Activated CD4-positive, alpha-beta memory T cell treated with anti-CD3 and anti-CD28 coated beads for 36 hours (primary cell): ENCODE measurements around the gene TGFBR2. TPM values are rescaled to one million over a fixed set of nuclear protein-coding genes. Genes with fewer than 3 reads are reported as not detected.

Source experiments
- CTCF ChIA-PET: fragments of 350-600 bp; sonication (Branson Sonifier 250); formaldehyde crosslinking; loops from one replicate; lab custom pipeline; 2021; ENCODE audit warnings: antibody characterized with exemption, inconsistent platforms; lab: Charles Lee
- POLR2A ChIA-PET: fragments of 350-600 bp; sonication (Branson Sonifier 250); formaldehyde crosslinking; loops from one replicate; lab custom pipeline; 2021; ENCODE audit warnings: antibody characterized with exemption; lab: Charles Lee
- DNase-seq: peaks from one replicate; pipeline ENCODE4 v3.0.0-alpha.2; 2020
- H3K27ac Mint-ChIP-seq: one replicate; pipeline ENCODE4 v1.8.0; 2021; ENCODE audit warnings: mixed read lengths
- H3K27me3 Mint-ChIP-seq: one replicate; pipeline ENCODE4 v1.8.0; 2021; ENCODE audit warnings: mixed read lengths
- H3K36me3 Mint-ChIP-seq: one replicate; pipeline ENCODE4 v1.8.0; 2021; ENCODE audit warnings: mixed read lengths
- H3K4me1 Mint-ChIP-seq: one replicate; pipeline ENCODE4 v1.8.0; 2021; ENCODE audit warnings: low read depth, mixed read lengths
- H3K4me3 Mint-ChIP-seq: one replicate; pipeline ENCODE4 v1.8.0; 2021; ENCODE audit warnings: mild to moderate bottlenecking, mixed read lengths
- H3K9me3 Mint-ChIP-seq: one replicate; pipeline ENCODE4 v1.8.0; 2021; ENCODE audit warnings: mixed read lengths
- intact Hi-C: fragments of 100-400 bp; cut with micrococcal nuclease; formaldehyde crosslinking; loops from one replicate; pipeline ENCODE4 v1.15.1; 2023
- total RNA-seq, 2 experiments: library from RNA; stranded (reverse); gene quantifications; one replicate each; pipeline ENCODE4 v1.2.3, GENCODE V29; 2021

The TGFBR2 gene
- total RNA-seq, 2 experiments from 2014 or later = 36.8 to 37.0 TPM

- ChIA-PET CTCF (no interaction called here), POLR2A (no interaction called here)
- intact Hi-C loops = no loop called here
- Mint-ChIP-seq H3K27me3 (no peaks in the 10 kb centered on the region), H3K4me1 (no peaks in the 10 kb centered on the region), H3K27ac (no peak overlapping the region), H3K4me3 (no peak overlapping the region), H3K9me3 (no peaks in the 10 kb centered on the region), H3K36me3 (no peaks in the 10 kb centered on the region)
- no peak for DNase-seq
These were observed 20.1 kb upstream of the TGFBR2 start for GRCh38 chr3:30586096-30586805.

GRCh38 chr3:30586806-30587486 is 19.5 kb upstream of the TGFBR2 start:
- H3K9me3 Mint-ChIP-seq = no peaks in the 10 kb centered on the region
- no peaks in the 10 kb centered on the region for H3K27me3 Mint-ChIP-seq
- H3K4me3 Mint-ChIP-seq = no peak overlapping the region
- H3K27ac Mint-ChIP-seq = no peak overlapping the region
- DNase-seq = no peak
- no peaks in the 10 kb centered on the region for H3K4me1 Mint-ChIP-seq
- no peaks in the 10 kb centered on the region for H3K36me3 Mint-ChIP-seq
- CTCF ChIA-PET = interaction anchor here (1.0 kb wide), 1 partner anchor 106 kb away, joined by 3 read pairs; no protein-coding TSS in a partner anchor
- POLR2A ChIA-PET = no interaction called here
- intact Hi-C loops = no loop called here

- H3K4me1 Mint-ChIP-seq = no peaks in the 10 kb centered on the region
- DNase-seq = no peak
- H3K27me3 Mint-ChIP-seq = no peaks in the 10 kb centered on the region
- no peak overlapping the region for H3K4me3 Mint-ChIP-seq
- peaks cover 7% of the 10 kb centered on the region for H3K9me3 Mint-ChIP-seq
- H3K36me3 Mint-ChIP-seq = no peaks in the 10 kb centered on the region
- ChIA-PET POLR2A (no interaction called here), CTCF (interaction anchor here (1.0 kb wide), 1 partner anchor 105 kb away, joined by 3 read pairs; no protein-coding TSS in a partner anchor)
- intact Hi-C loops = no loop called here
- H3K27ac Mint-ChIP-seq = no peak overlapping the region
These were observed 18.5 kb upstream of the TGFBR2 start for GRCh38 chr3:30587904-30588303.

- Mint-ChIP-seq H3K4me3 (no peak overlapping the region), H3K27ac (no peak overlapping the region), H3K9me3 (peaks cover 18% of the 10 kb centered on the region), H3K27me3 (no peaks in the 10 kb centered on the region), H3K4me1 (peaks cover 17% of the 10 kb centered on the region), H3K36me3 (no peaks in the 10 kb centered on the region)
- POLR2A ChIA-PET = no interaction called here
- CTCF ChIA-PET = interaction anchor here (0.5 to 1.4 kb wide), 2 partner anchors 59 to 398 kb away, joined by 3 read pairs; no protein-coding TSS in a partner anchor
- no peak for DNase-seq
- intact Hi-C loops = no loop called here
These were observed 10.2 kb upstream of the TGFBR2 start for GRCh38 chr3:30596152-30596551.

- no peak for DNase-seq
- Mint-ChIP-seq H3K27me3 (no peaks in the 10 kb centered on the region), H3K36me3 (no peaks in the 10 kb centered on the region), H3K4me1 (peaks cover 17% of the 10 kb centered on the region), H3K27ac (no peak overlapping the region), H3K4me3 (no peak overlapping the region), H3K9me3 (peaks cover 16% of the 10 kb centered on the region)
- ChIA-PET CTCF (no interaction called here), POLR2A (no interaction called here)
- intact Hi-C loops = no loop called here
These were observed 9.2 kb upstream of the TGFBR2 start for GRCh38 chr3:30597131-30597768.

- Mint-ChIP-seq H3K36me3 (no peaks in the 10 kb centered on the region), H3K4me1 (peaks cover 19% of the 10 kb centered on the region), H3K27ac (no peak overlapping the region), H3K9me3 (peaks cover 11% of the 10 kb centered on the region), H3K4me3 (no peak overlapping the region), H3K27me3 (no peaks in the 10 kb centered on the region)
- intact Hi-C loops = no loop called here
- POLR2A ChIA-PET = no interaction called here
- CTCF ChIA-PET = no interaction called here
- DNase-seq = no peak
These were observed 8.6 kb upstream of the TGFBR2 start for GRCh38 chr3:30597769-30598134.

- POLR2A ChIA-PET = no interaction called here
- H3K27ac Mint-ChIP-seq = peak overlapping the region; percentile 13
- H3K4me1 Mint-ChIP-seq = peaks cover 24% of the 10 kb centered on the region
- peaks cover 9% of the 10 kb centered on the region for H3K9me3 Mint-ChIP-seq
- intact Hi-C loops = no loop called here
- H3K4me3 Mint-ChIP-seq = no peak overlapping the region
- no peaks in the 10 kb centered on the region for H3K27me3 Mint-ChIP-seq
- H3K36me3 Mint-ChIP-seq = no peaks in the 10 kb centered on the region
- CTCF ChIA-PET = no interaction called here
- DNase-seq = peak; percentile 44
These were observed 7.5 kb upstream of the TGFBR2 start for GRCh38 chr3:30598668-30599545.

- DNase-seq = no peak
- ChIA-PET CTCF (interaction anchor here (0.6 kb wide), 1 partner anchor 967 kb away, joined by 3 read pairs; no protein-coding TSS in a partner anchor), POLR2A (interaction anchor here (0.7 kb wide), 1 partner anchor 18 kb away, joined by 4 read pairs; no protein-coding TSS in a partner anchor)
- H3K4me1 Mint-ChIP-seq = peaks cover 41% of the 10 kb centered on the region
- no peaks in the 10 kb centered on the region for H3K9me3 Mint-ChIP-seq
- no peak overlapping the region for H3K4me3 Mint-ChIP-seq
- no peak overlapping the region for H3K27ac Mint-ChIP-seq
- no peaks in the 10 kb centered on the region for H3K27me3 Mint-ChIP-seq
- no peaks in the 10 kb centered on the region for H3K36me3 Mint-ChIP-seq
- intact Hi-C loops = loop anchor here (5.0 kb wide), 1 partner anchor 48 kb away; no protein-coding TSS in a partner anchor
These were observed 5.8 kb upstream of the TGFBR2 start for GRCh38 chr3:30600572-30600971.

- Mint-ChIP-seq H3K36me3 (peaks cover 1% of the 10 kb centered on the region), H3K27me3 (no peaks in the 10 kb centered on the region), H3K4me3 (no peak overlapping the region), H3K9me3 (no peaks in the 10 kb centered on the region), H3K4me1 (peaks cover 45% of the 10 kb centered on the region), H3K27ac (no peak overlapping the region)
- intact Hi-C loops = loop anchor here (5.0 kb wide), 1 partner anchor 51 kb away; no protein-coding TSS in a partner anchor
- CTCF ChIA-PET = interaction anchor here (0.6 kb wide), 1 partner anchor 284 kb away, joined by 3 read pairs; no protein-coding TSS in a partner anchor
- DNase-seq = no peak
- POLR2A ChIA-PET = no interaction called here
These were observed 3.5 kb upstream of the TGFBR2 start for GRCh38 chr3:30602946-30603345.

- Mint-ChIP-seq H3K9me3 (no peaks in the 10 kb centered on the region), H3K27me3 (no peaks in the 10 kb centered on the region), H3K4me1 (peaks cover 42% of the 10 kb centered on the region), H3K4me3 (peak overlapping the region; percentile 87), H3K36me3 (peaks cover 11% of the 10 kb centered on the region), H3K27ac (peak overlapping the region; percentile 84)
- no peak for DNase-seq
- POLR2A ChIA-PET = interaction anchor here (1.4 kb wide), 1 partner anchor 73 kb away, joined by 4 read pairs; no protein-coding TSS in a partner anchor
- intact Hi-C loops = loop anchor here (5.0 kb wide), 1 partner anchor 52 kb away; no protein-coding TSS in a partner anchor
- CTCF ChIA-PET = interaction anchor here (0.8 to 1.1 kb wide), 2 partner anchors 85 to 90 kb away, joined by 3 read pairs; no protein-coding TSS in a partner anchor
These were observed 2.3 kb upstream of the TGFBR2 start for GRCh38 chr3:30604093-30604492.

GRCh38 chr3:30604558-30604957 is 1.8 kb upstream of the TGFBR2 start:
- POLR2A ChIA-PET = interaction anchor here (1.4 kb wide), 1 partner anchor 72 kb away, joined by 4 read pairs; no protein-coding TSS in a partner anchor
- CTCF ChIA-PET = interaction anchor here (1.1 to 1.2 kb wide), 2 partner anchors 84 to 88 kb away, joined by 3 to 5 read pairs; no protein-coding TSS in a partner anchor
- intact Hi-C loops = loop anchor here (5.0 kb wide), 1 partner anchor 52 kb away; no protein-coding TSS in a partner anchor
- Mint-ChIP-seq H3K9me3 (no peaks in the 10 kb centered on the region), H3K27ac (peak overlapping the region; percentile 84), H3K36me3 (peaks cover 13% of the 10 kb centered on the region), H3K27me3 (no peaks in the 10 kb centered on the region), H3K4me1 (peaks cover 39% of the 10 kb centered on the region), H3K4me3 (peak overlapping the region; percentile 87)
- no peak for DNase-seq
